HG03342 (cell line): Measurements from ENCODE around the gene LYRM4.
A peak's percentile ranks its signal among the peaks of the same experiment; 100 is the strongest.

Experiments used
- ATAC-seq: cut with Tn5 transposase; IDR thresholded peaks from one replicate; pipeline ENCODE4 v1.9.1; 2021; ENCODE audit warnings: mild to moderate bottlenecking, moderate library complexity; ENCODE audit not compliant: unreplicated experiment

The LYRM4 gene

GRCh38 chr6:5282191-5282623 lies 21.5 kb upstream of the LYRM4 start:
- ATAC-seq = no peak

GRCh38 chr6:5280920-5281319 lies 20.2 kb upstream of the LYRM4 start:
- ATAC-seq = no peak

DNA sequence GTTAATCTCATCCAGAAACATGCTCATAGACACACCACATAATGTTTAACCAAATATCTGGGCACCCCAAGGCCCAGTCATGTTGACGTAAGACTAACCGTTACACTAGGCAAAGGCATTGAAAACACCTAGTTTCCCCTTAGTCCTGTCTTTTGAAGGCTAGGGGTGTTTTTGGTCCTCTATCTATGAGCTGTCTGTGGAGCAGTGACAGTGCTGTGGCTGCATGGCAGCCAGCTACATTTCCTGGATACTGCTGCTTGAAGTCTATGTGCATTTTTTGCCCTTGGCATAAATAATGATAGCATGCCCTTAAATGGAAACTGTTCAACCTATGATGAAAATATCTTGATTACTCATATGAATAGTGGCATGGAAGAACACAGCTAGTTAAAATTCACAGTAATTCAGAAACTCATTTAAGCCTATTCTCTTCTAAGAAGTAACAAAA lies 19.2 kb upstream of the LYRM4 start:
- ATAC-seq = no peak

DNA sequence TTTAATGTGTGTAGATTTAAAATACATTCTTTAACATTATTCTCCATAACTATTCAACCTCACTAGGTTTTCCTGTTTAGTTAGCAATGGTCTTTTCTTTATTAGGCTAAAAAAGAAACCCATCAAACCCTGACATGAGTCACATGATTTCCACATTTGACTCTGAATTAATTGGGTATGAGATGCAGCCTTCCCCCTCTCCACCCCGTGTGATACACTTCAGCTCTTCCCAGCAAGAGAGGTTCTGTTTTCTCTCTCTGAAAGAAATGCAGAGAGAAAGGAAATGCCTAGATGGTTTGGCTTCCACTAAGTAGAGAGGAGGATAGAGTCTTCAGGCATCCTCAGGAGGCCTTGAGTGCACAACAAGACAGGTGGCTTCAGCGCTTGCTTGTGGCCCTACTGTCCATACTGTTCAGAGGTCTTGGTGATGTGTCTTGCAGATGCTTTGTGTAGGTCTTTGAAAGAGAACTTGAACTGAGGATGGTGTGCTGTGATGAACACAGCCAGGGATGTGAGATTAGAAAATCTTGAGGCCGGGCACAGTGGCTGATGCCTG lies 17.9 kb upstream of the LYRM4 start:
- no peak for ATAC-seq

DNA sequence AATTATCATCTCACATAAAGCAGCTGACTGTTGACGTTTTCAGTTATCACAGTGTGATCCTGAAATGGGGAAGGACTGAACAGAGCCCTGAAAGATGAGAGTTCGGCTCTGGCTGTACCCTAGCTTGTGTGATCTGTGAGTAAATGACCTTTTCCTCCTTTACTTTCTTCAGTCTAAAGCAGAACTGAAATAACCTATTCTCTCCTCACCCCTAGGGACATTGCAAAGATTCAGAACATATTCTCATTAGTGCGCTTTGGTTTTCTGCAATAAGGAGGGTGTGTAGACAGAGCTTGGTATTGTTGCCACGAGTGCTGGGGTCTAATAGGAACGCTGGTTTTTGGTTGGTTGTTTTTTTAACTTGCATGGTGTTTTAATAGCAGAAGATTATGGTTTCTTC lies 17.3 kb upstream of the LYRM4 start:
- ATAC-seq = peak; percentile 61

DNA sequence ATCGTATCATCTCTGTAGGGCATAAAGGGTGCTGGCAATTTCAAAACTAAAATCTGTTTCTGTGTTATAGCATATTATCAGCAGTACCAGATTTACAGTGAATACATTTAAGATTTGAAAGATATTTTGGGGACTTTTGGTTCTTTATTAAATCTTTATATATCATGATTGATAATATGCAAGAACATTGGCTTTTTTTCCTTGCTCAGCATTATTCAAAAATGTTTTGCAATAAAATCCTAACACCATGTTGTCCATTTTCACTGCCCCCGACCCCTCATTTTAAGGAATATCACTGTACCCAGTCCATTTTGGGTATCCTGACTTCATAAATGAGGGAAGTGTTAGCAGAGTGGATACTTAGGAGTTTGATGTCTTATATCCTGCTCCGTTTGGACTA lies 16.8 kb upstream of the LYRM4 start:
- no peak for ATAC-seq

DNA sequence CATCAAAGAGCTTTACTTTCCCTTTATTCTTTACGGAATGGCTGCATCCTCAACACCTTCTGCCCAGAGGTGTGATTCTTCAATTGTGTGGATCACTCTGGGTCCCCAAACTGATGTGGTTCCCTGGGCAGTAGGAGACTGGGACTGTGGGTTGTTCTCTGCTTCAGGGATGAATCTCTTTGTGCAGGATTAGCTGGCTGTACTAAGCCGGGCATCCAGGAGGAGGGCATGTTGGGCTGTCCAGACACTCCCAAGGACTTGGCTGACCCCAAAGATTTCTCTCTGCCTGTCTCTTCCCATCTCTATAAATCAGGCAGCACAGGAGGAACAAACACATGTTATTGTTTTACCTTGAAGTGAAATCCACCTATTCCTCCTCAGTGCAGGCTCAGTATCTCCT lies 15.8 kb upstream of the LYRM4 start:
- no peak for ATAC-seq

DNA sequence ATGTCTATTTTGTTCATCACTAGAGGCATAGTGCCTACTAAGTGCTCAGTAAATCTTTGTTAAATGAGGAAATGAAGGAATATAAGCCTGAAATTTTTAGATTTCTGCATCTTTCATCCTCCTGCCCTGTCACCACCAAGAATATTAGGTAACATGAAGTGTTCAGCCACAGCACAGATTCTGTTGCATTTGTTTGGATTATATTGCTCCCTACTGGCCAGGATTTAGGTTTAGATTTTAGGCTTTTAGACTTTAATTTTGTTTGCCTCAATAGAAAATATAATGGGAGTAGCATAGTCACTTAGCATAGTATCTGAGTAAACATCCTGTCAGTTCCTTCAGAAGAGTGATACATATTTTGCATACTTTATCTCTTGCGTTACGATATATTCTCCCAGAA lies 14.7 kb upstream of the LYRM4 start:
- no peak for ATAC-seq

DNA sequence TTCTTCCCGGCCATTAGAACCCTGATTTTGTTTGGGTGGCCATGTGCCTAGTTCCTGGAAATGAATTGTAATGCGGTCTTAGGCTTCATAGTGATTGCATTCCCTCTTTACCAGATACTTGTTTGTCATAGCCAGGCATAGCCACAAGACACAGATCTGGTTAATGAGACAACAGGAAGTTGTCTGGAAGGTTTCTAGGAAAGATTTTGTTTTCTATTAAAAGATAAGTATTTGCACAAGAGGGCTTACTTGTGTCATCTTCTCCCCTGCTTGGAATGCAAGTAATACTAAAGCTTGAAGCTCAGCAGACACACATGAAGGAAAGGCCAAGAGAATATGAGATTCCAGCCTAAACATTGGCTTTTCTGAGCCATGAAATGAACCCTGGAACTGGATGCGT lies 13.5 kb upstream of the LYRM4 start:
- ATAC-seq = no peak

GRCh38 chr6:5271926-5272325 lies 11.2 kb upstream of the LYRM4 start:
- no peak for ATAC-seq

DNA sequence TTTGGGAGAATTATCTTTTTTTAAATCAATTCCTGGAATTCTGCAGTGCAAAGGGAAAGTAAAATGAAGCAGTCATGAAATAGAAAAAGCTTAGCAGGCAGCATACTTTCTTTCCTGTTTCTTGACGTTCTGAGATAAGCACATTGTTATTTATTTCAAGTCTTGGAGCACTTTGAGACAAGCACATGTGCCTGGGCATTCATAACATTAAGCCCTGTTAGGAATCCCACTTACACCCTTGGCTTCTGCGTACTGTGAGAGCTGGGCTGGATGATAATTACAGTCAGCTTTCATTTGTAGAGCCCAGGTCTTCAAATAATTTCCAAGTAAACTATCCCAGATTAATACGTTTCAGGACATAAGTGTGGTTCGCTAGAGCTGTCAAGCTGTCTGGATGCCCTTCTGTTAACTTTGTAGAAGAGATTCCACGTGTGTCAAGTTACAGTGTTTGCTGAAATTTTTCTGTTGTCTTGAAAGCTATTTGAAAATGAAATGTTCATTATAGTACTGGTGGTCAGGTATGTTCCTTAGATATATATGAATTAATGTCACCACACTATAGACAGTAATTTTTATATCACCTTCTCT lies 9.4 kb upstream of the LYRM4 start:
- no peak for ATAC-seq

- no peak for ATAC-seq
Measured at GRCh38 chr6:5266423-5266822, 5.7 kb upstream of the LYRM4 start.

DNA sequence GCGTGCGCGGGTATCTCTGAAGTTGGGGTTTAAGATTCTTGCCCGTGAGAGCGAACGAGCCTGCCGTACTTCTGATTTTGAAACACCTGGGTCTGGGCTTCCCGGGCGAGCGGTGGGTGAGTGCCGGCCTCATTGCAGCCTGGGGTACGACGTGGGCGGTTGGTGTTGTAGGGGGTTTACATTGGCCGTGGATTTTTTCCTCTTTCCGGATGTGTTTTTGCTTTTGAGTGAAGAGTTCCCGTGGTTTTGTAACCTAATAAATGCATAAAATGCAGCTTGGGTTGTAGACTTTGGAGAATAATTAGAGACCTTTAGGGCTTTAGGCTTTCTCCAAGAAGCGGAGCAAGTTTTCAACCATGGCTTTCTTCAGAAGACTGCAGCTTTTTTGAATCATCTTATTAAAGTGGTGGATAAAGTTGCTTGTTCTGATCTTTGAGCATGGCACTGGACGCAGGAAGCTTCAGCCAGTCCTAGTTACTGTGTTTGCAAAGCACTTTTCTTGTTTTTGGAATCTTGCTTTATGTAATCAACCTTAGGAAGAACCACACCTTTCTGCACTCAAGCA lies 877 bp upstream of the LYRM4 start:
- no peak for ATAC-seq

DNA sequence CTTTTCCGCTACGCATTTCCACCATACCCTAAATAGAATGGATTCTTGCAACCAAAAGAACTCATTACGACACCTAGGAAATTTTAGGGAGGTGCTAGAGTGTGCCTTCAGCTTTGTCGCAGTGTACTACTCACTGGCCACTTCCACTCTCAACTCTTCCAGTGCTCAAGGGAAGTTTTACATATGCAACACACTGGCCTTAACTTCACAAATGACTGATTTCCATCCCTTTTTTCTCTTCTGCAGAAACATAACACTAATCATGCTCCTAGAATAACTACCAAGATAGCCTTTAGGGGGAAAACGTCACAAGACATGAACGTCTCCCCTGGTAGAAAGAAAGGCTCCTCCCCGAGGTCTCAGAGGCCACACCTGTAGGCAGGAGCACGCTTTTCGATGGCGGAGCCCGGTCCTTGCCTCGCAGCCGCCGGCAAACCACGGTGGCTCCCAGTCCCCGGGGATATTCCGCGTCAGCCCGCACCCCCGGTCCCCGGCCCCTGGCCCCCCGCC lies 584 bp downstream of the LYRM4 start:
- peak; percentile 69 for ATAC-seq

DNA sequence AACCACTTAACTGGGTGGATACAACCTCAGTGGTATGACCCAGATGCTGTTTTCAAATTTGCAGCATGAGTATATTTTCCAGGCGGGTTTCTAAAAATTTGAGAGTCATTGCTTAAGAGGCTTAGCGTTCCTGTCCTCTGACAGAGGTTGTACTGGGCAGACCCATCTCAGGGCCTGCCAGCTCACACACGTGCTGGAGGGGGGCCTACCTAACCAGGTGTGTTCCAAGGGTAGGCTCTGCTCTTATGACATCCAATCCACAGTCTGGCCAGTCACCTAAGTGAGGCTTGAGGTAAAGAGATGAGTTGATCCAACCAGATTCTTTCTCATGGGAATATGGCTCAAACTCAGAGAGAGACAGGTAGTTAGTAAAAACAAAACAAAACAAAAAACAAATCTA lies 1.3 kb downstream of the LYRM4 start:
- no peak for ATAC-seq

- no peak for ATAC-seq
Measured at GRCh38 chr6:5257400-5257799, 3.4 kb downstream of the LYRM4 start.

DNA sequence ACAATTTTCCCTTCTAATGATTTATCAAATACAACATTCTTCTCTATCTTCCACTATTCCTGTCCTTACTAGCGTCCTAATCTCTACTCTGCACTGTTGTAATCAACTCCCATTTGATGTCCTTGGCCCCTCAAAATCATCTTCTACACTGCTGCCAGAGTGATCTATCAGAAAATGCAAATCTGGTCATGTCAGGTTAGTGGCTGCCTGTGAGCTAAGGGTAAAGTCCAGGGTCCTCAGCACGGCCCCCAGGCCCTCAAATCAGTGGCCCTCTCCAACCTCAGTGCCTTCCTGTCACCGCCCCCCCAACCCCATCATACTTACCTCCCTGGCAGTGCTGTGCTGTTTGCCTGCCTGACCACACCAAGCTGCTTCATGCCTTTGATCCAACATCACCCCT lies 3.8 kb downstream of the LYRM4 start:
- no peak for ATAC-seq

DNA sequence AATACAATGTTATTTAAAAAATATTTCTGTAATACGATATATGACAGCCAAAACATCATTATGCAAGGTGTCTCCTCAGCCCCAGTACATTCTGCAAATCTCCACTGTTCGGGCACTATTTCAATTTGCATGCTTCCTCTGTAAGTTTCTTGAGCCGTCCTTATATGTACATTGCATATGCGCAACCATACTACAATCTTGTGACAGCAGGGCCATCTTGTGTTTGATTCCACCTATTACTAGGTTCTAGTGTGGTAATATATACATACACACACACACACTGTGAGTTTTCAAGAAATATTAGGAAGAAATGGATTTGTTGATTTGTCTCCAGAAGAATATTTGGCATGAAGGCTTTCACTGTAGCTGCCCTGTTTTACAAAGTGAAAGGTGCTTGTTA lies 9.8 kb downstream of the LYRM4 start:
- ATAC-seq = no peak

DNA sequence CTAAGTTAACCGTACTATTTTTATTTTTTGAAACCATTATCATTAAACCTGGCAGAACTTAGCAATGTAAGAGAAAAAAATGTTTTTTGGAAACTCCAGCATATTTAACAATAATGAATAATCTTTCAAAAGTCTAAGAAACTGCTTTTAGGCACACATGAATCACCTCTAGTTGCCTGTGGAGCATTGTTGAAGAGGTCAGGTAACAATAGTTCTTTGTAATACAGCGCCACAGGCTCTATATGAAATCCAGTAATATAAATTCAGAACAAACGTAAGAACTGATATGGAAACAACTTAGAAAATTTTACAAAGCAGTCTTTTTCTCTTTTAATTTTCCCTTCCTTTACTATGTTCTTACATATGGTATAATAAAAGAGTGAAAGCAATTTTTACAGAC lies 10.3 kb downstream of the LYRM4 start:
- no peak for ATAC-seq

GRCh38 chr6:5249451-5250122 lies 11.2 kb downstream of the LYRM4 start:
- no peak for ATAC-seq

DNA sequence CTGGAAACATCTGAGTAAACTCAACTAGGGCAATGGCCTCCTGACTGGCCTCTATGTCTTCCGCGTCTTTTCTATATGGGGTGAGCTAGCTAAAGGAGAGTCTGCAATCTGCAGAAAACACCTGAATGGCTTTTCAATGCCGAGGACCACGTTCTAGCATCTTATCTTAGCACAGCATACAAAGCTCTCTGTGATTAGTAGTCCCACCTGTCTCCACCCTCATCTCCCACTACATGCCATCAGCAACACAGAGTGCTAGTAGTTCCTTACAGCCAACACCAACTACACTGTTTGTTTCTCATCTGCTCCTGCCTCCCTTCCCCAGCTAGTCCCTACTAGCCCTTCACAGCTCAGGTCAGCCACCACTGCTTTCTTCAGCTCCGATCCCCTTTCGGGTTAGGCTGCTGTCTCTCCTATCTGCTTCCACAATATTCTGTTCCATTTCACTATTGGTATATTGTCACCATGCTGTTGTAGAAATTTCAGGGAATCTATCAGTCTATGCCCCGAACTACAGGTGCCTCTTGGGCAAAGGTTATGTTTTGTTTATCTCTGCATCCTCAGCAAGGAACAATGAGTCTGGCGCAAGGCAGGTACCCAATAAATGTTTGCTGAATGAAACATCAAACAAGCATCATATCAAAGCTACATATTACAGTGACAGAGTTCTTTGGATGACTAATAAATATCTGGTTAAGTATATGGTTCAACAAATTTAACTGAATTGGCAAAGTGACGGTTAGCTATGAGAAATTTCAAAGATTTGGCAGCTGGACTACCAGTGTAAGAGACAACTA lies 12.2 kb downstream of the LYRM4 start:
- ATAC-seq = no peak
